ENCODE data around the gene PHF24. TPM values are rescaled to one million over a fixed set of nuclear protein-coding genes. Genes with fewer than 3 reads are reported as not detected.
"Not testable (repeated sequence)": the region's sequence is repeated elsewhere in the genome, so short reads cannot be mapped to it uniquely, and the experiment has no call there.

The PHF24 gene
- total RNA-seq = under 1 TPM in 1 of 2 donors, not detected in 1; 0.16 TPM

DNA sequence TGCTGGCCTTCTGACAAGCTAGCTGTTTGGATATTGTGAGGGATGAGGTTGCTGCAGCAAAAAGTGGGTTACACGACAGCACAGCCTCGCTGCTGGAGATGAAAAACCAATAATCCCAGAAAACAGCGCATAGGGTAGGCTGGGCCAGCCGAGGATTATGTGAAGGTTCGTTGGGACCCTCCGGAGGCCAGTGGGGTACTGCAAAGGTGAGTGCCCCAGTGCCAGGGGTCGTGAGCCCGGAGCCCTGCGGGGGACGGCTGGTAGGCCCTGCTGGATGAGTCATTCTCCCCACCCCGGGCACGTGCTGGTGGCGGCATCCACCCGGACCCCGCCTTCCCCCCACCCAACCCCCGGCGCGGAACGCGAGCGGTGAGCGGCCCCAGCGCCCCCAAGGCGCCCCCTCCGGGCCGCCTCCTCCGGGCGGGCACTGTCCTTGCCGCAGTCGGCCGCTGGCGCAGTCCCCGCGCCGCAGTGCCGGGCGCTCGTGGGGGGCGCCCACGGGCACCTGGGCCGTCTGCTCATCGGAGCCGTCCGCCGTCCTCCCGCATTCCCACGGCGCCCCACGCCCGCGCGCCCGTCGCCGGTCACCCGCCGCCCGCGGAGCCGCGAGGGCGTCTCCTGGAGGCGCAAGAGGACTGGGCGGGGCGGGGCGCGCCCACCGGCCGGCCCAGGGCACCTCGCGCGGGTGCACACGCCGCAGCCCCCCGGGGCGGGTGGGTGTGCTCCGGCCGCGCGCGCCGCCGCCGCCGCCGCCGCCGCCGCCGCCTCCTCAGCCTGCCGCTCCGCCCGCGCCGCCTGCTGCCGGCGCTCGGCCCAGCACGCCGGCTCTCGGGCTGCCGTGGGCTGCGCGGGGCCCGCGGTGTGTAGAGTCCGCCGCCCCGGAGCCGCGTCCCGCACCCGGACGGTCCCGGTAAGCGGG is at the start of gene PHF24:
PHF24 (plus strand) TSS at position 794 of the 919 bp plus-strand sequence. CDS start 13,014 bp downstream, outside the sequence.
- Mint-ChIP-seq H3K4me1 (peaks cover 19% of the 10 kb centered on the region), H3K9me3 (no peaks in the 10 kb centered on the region), H3K27me3 (peaks cover 55% of the 10 kb centered on the region), H3K36me3 (ENCODE audit: low read depth) (no peaks in the 10 kb centered on the region), H3K27ac (no peak within 1 kb of the TSS), H3K4me3 (peak within 1 kb of the TSS; percentile 43)
- ATAC-seq (replicated peaks) = peak; percentile 25

DNA sequence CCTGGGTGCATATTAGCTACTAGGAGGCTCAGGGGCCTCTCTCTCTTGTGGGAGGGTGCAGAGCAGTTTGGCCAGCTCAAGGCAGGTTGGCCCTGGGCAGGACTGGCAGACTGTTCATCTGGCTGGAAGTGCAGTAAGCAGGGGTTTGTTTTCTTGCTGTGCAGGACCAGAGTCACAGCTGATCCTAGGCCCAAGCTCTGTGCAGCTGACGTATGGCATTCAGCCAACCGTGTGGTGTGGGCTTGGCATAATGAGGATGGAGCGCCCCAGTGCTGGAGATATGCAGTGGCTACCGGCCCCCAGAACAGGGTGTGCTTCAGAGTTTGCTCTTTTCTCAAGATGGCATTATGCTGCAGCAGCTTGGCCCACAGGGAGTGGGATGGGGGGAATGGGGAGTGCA is 31.0 kb upstream of the PHF24 start:
- no peak for ATAC-seq (replicated peaks)
- Mint-ChIP-seq H3K4me3 (no peak overlapping the region), H3K36me3 (ENCODE audit: low read depth) (no peaks in the 10 kb centered on the region), H3K27ac (no peak overlapping the region), H3K4me1 (peaks cover 10% of the 10 kb centered on the region), H3K9me3 (peaks cover 17% of the 10 kb centered on the region), H3K27me3 (peaks cover 34% of the 10 kb centered on the region)

DNA sequence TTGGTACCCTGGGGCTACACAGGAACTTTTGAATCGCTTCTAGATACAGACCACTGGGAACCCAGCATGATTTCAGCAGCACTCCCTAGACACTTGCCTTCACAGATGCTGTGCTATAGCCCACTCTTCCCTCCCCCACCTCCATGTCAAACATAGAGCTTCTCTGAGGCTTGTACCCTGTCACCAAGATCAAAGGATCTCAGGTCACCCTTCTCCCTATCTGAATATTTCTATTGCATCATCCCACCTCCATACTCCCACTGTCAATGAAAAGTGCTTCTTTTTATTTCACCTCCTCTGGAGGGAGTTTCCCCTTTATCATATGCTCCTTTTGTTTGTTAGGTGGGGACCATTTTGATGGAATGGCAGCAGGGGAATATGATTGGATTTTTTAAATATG is 29.2 kb upstream of the PHF24 start:
- H3K27ac Mint-ChIP-seq = no peak overlapping the region
- H3K27me3 Mint-ChIP-seq = peaks cover 38% of the 10 kb centered on the region
- peaks cover 10% of the 10 kb centered on the region for H3K4me1 Mint-ChIP-seq
- peaks cover 17% of the 10 kb centered on the region for H3K9me3 Mint-ChIP-seq
- ATAC-seq (replicated peaks) = peak; percentile 54
- no peak overlapping the region for H3K4me3 Mint-ChIP-seq
- H3K36me3 Mint-ChIP-seq (ENCODE audit: low read depth) = no peaks in the 10 kb centered on the region

DNA sequence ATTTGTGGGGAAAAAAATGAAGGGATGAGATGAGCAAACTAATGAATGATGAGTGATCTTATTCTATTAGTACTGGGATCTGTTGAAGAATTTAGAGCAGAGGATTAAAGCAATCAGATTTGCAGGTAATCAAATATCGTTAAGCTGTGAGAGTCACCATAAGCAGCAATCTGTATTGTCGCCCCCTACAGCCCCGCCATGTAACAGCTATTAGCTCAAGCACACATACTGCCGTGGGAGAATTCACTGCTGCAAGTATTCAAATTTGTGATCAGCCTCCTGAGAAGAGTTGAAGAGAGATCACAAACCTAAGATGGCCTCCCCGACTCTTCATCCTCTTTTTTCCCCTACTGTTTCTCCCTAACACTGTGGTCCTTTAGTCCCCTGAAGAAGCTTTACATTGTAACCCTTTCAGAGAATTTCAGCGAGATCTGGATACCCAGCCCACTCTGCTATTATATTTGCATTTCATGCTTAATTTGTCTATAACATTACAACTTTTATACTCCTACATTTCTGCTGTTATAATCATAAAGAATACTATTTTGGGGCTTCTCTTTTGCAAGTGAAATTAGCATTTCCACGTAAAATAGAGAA is 28.5 kb upstream of the PHF24 start:
- Mint-ChIP-seq H3K4me1 (peaks cover 10% of the 10 kb centered on the region), H3K27me3 (peaks cover 37% of the 10 kb centered on the region), H3K4me3 (no peak overlapping the region), H3K9me3 (peaks cover 12% of the 10 kb centered on the region), H3K36me3 (ENCODE audit: low read depth) (no peaks in the 10 kb centered on the region), H3K27ac (no peak overlapping the region)
- peak; percentile 34 for ATAC-seq (replicated peaks)

DNA sequence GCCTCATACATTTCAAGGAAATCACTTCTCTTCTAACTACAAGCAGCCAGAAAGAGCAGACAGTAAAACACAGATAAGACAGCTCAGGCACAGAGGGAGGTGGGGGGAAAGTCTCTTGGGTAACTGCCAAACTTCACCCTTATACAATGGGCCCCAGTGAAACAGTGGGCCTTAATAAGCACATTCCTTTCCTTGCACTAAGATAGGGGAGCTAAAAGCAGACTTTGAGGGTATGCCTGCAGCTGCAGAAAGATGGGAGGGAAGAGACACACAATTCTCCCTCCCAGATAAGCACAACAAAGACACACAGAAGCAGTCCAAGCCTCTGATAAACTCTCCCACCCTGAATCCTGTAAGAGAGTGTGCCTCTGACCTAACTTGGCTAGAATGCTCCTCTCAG is 18.1 kb upstream of the PHF24 start:
- not testable (repeated sequence) for H3K4me3 Mint-ChIP-seq; H3K9me3 Mint-ChIP-seq; H3K27ac Mint-ChIP-seq; ATAC-seq (replicated peaks); H3K36me3 Mint-ChIP-seq (ENCODE audit: low read depth); H3K4me1 Mint-ChIP-seq
- H3K27me3 Mint-ChIP-seq = peaks cover 14% of the 10 kb centered on the region

DNA sequence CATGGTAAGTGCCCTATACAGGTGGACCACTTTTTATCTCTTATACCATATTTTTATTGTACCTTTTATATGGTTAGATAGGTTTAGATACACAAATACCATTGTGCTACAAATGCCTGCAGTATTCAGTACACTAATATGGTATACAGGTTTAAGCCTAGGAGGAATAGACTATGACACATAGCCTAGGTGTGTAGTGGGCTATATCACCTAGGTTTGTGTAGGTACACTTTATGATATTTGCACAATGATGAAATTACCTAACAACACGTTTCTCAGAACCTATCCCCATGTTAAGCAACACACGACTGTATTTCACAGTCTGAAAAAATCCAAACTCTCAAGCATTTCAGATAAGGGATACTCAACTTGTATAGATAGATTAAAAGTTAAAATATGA is 9.6 kb upstream of the PHF24 start:
- Mint-ChIP-seq H3K27me3 (peaks cover 24% of the 10 kb centered on the region), H3K27ac (no peak overlapping the region), H3K36me3 (ENCODE audit: low read depth) (no peaks in the 10 kb centered on the region), H3K4me3 (no peak overlapping the region), H3K9me3 (no peaks in the 10 kb centered on the region), H3K4me1 (no peaks in the 10 kb centered on the region)
- ATAC-seq (replicated peaks) = no peak

DNA sequence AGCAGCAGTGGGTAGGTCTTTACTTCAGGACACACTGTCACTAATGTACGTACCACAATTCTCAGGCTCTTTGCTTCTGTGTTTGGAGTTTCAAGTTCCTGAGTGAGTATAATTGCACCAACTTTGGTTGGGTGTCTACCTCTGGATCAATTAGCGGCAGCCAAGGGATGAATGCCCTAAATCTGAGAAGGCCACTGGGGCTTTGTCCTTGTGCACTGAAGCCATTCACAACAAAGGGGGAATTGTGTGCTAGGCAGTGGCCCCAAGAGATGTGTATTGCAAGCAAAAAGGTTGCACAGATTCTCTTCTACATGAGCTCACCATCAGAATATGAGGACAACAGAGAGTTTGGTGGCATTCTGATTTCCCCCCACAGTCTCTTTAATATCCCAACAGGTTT is 3.9 kb upstream of the PHF24 start:
- H3K27me3 Mint-ChIP-seq = peaks cover 38% of the 10 kb centered on the region

DNA sequence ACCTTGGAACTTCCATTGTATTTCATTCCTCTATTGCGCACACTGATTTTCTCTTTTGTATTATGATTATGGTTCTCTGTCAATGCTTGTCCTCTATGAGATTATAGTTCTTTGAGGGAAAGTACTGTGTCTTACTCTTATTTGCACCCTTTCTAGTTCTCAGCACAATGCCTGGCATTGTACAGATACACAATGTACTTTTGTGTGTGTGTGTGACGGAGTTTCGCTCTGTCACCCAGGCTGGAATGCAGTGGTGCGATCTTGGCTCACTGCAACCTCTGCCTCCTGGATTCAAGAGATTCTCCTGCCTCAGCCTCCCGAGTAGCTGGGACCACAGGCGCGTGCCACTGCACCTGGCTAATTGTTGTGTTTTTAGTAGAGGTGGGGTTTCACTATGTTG is 2.0 kb upstream of the PHF24 start:
- not testable (repeated sequence) for H3K36me3 Mint-ChIP-seq (ENCODE audit: low read depth); H3K4me3 Mint-ChIP-seq; H3K9me3 Mint-ChIP-seq; ATAC-seq (replicated peaks); H3K27ac Mint-ChIP-seq; H3K4me1 Mint-ChIP-seq
- H3K27me3 Mint-ChIP-seq = peaks cover 54% of the 10 kb centered on the region

More for the DNA sequence above, 3.9 kb upstream of the PHF24 start:
- Mint-ChIP-seq H3K36me3 (ENCODE audit: low read depth) (no peaks in the 10 kb centered on the region), H3K9me3 (no peaks in the 10 kb centered on the region), H3K4me1 (no peaks in the 10 kb centered on the region), H3K27ac (no peak overlapping the region), H3K4me3 (no peak overlapping the region)
- ATAC-seq (replicated peaks) = no peak

DNA sequence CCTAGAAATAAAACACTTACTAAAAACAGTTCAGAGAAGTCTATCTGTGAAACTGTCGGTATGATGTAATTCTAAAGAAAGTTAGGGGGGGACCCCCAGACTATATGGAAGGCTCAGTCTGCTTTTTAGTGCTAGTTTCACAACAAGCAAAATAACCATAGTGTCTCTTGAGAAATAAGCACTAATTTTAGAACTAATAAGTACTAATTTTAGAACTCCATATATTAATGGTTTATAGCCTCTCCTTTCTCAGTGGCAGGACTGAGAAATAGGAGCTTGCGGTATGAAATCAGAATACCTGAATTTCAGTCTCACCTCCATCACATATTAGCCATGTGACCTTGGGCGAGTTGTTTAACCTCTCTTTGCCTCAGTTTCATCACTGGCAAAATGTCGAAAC is 1.4 kb upstream of the PHF24 start:
- peaks cover 10% of the 10 kb centered on the region for H3K4me1 Mint-ChIP-seq
- H3K4me3 Mint-ChIP-seq = peak overlapping the region; percentile 43
- peaks cover 54% of the 10 kb centered on the region for H3K27me3 Mint-ChIP-seq
- peak; percentile 55 for ATAC-seq (replicated peaks)
- H3K9me3 Mint-ChIP-seq = no peaks in the 10 kb centered on the region
- H3K27ac Mint-ChIP-seq = no peak overlapping the region
- no peaks in the 10 kb centered on the region for H3K36me3 Mint-ChIP-seq (ENCODE audit: low read depth)

DNA sequence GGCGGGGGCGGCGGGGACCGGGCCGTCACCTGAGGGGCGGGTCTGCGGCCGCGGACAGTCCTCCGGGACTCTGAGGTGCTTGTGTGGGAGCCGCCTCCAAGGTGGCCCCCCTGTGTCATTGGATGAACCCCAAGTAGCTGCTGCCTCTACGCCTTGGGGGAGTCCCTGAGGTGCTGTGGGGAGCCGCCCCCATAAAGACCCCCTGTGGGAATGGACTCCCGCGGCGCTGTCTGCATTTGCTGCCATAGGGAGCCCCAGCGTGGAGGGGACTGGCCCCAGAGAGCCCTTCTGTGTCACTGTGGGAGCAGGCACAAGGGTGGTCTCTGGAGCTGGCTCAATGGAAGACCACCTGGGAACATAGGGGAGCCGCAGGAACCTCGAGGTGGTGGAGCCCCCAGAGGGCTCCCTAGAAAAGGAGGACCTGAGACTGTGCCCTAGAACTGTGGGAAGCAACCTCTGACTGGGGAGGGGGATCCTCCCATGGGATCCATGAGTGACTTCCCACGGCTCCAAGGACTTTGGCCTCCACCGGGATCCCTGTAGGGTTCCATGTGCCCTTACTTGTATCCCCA is 412 bp downstream of the PHF24 start:
- peaks cover 55% of the 10 kb centered on the region for H3K27me3 Mint-ChIP-seq
- ATAC-seq (replicated peaks) = no peak
- peaks cover 19% of the 10 kb centered on the region for H3K4me1 Mint-ChIP-seq
- H3K9me3 Mint-ChIP-seq = no peaks in the 10 kb centered on the region
- no peaks in the 10 kb centered on the region for H3K36me3 Mint-ChIP-seq (ENCODE audit: low read depth)
- H3K4me3 Mint-ChIP-seq = no peak overlapping the region
- H3K27ac Mint-ChIP-seq = no peak overlapping the region

DNA sequence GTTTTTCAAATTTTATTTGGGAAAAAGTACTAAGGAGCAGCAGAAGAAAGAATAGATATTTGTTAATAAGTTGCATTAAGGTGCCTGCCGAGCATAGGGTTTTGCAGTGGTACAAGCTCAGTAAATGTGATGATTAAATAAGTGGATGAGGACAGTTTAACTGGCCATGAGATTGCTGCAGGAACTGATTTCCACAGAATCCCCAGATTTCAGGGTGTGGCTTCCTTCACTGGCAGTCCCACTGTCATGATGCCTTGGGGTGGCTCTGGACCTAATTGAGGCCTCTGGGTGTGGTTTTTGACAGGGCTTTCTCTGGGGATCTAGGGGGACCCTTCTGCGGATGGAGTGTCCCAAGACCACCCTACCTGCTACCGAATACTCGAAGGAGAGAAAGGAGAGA is 1.4 kb downstream of the PHF24 start:
- no peak for ATAC-seq (replicated peaks)
- H3K4me1 Mint-ChIP-seq = peaks cover 19% of the 10 kb centered on the region
- H3K4me3 Mint-ChIP-seq = no peak overlapping the region
- H3K27ac Mint-ChIP-seq = no peak overlapping the region
- no peaks in the 10 kb centered on the region for H3K9me3 Mint-ChIP-seq
- H3K27me3 Mint-ChIP-seq = peaks cover 58% of the 10 kb centered on the region
- H3K36me3 Mint-ChIP-seq (ENCODE audit: low read depth) = no peaks in the 10 kb centered on the region

DNA sequence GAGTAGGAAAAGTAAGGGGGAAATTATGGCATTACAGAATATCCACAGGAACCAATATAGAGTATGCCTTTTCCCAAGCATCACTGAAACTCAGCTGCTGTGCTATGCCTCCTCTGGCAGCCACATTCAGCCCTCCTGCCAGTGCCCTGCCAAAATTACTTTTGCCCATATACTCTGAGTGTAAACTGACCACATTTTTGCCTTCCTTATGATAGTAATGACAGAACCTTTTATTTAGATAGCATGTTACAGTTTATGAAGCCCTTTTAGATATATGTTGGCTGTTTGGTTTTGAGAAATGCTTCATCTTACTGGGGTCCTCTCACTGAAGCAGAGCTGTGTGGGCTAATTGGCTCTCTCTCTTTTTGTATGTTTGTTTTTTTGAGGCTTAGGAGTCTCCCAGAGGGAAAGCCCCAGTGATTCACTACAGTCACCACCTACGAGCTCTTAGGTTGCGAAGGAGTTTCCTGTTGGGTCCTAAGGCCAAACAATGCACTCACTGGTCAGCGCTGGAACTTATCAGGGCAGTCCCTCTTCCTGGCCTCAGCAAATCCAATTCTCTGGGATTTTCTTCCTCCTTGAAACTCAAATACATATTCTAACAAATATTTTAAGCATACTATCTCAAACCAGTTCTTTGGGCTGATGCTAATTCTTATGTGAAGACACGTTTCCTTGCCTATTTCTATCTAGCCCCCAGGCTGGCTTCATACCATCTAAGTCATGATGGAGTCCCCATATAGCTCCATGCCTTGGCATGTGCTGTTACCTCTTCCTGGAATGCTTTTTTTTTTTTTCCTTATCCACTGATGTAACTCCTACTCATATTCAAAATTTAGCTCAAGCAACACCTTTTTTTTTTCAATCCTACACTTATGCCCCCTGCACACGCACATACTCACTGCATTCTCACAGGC is 3.7 kb downstream of the PHF24 start:
- H3K27me3 Mint-ChIP-seq = peaks cover 62% of the 10 kb centered on the region
- peak; percentile 90 for ATAC-seq (replicated peaks)
- H3K4me1 Mint-ChIP-seq = peaks cover 19% of the 10 kb centered on the region
- peak overlapping the region; percentile 25 for H3K4me3 Mint-ChIP-seq
- H3K36me3 Mint-ChIP-seq (ENCODE audit: low read depth) = no peaks in the 10 kb centered on the region
- H3K9me3 Mint-ChIP-seq = no peaks in the 10 kb centered on the region
- peak overlapping the region; percentile 58 for H3K27ac Mint-ChIP-seq

DNA sequence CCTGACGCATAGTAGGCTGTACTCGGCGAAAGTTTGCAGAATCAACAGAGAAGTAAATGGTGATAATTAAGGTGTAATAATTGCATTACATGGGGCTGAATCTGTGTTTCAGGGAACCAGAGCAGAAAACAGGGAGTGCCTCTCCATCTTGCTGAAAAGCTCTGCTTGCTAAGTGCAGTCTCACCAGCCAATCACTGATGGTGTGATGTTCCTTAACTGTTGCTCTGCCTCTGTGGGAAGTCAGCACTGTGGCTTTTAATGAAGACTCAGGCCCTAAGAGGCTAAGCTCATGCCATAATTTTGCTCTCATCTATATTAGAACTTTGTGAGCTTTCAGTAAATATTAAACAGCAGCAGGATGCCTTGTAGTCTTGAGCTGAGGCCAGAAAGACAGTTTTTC is 4.5 kb downstream of the PHF24 start:
- no peaks in the 10 kb centered on the region for H3K9me3 Mint-ChIP-seq
- H3K4me3 Mint-ChIP-seq = peak overlapping the region; percentile 25
- H3K4me1 Mint-ChIP-seq = peaks cover 19% of the 10 kb centered on the region
- H3K27ac Mint-ChIP-seq = peak overlapping the region; percentile 58
- no peak for ATAC-seq (replicated peaks)
- no peaks in the 10 kb centered on the region for H3K36me3 Mint-ChIP-seq (ENCODE audit: low read depth)
- H3K27me3 Mint-ChIP-seq = peaks cover 62% of the 10 kb centered on the region

DNA sequence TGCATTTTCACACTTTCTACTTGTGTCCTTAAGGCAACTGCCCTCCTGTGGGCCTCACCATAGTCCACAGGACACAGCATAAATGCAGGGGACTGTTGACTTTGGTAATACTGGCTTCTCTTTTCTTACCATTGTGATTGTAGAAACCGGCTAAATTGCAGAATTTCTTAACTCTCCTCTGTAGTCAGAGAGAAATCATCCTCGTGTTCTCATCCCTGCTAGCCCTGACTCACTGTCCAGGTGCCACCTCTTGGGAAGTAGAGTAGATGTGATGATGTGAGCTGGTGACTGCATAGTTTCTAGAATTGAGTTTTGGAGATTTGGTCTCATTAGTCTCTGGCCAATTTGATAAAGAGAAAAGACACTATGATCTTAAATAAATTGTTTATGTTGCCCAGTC is 5.5 kb downstream of the PHF24 start:
- Mint-ChIP-seq H3K4me3 (no peak overlapping the region), H3K36me3 (ENCODE audit: low read depth) (no peaks in the 10 kb centered on the region), H3K27me3 (peaks cover 69% of the 10 kb centered on the region), H3K27ac (no peak overlapping the region), H3K9me3 (no peaks in the 10 kb centered on the region), H3K4me1 (peaks cover 19% of the 10 kb centered on the region)
- no peak for ATAC-seq (replicated peaks)

Data from activated T-helper 17 cell treated with anti-CD3 and anti-CD28 coated beads, Interleukin-2, amount 50 U/mL, for 72 hours (primary cell).